Stimulated activated CD8-positive, alpha-beta memory T cell treated with anti-CD3 and anti-CD28 coated beads, Interleukin-15, amount 100 ng/mL, for 1 hour (primary cell): ENCODE measurements around the gene SNX27.
"Not testable (repeated sequence)": the region's sequence is repeated elsewhere in the genome, so short reads cannot be mapped to it uniquely, and the experiment has no call there.

Source experiments
- DNase-seq: peaks from one replicate; pipeline ENCODE4 v3.0.0-alpha.2; 2020; ENCODE audit warnings: low read depth

SNX27 gene

GRCh38 chr1:151611832-151612500 lies at the start of gene SNX27:
Gene SNX27 (plus strand): TSS chr1:151612050. CDS start chr1:151612202, 152 bp downstream.
- DNase-seq: peak; percentile 77

GRCh38 chr1:151562661-151563060 lies 49.2 kb upstream of the SNX27 start:
- no peak for DNase-seq

GRCh38 chr1:151563376-151563775 lies 48.5 kb upstream of the SNX27 start:
- no peak for DNase-seq

- DNase-seq: no peak
These were observed 46.2 kb upstream of the SNX27 start for GRCh38 chr1:151565502-151566189.

GRCh38 chr1:151568626-151569088 lies 43.2 kb upstream of the SNX27 start:
- DNase-seq: no peak

- no peak for DNase-seq
These were observed 41.0 kb upstream of the SNX27 start for GRCh38 chr1:151570819-151571218.

- DNase-seq: no peak
These were observed 37.0 kb upstream of the SNX27 start for GRCh38 chr1:151574575-151575529.

- DNase-seq: no peak
These were observed 34.7 kb upstream of the SNX27 start for GRCh38 chr1:151577173-151577572.

- no peak for DNase-seq
These were observed 32.9 kb upstream of the SNX27 start for GRCh38 chr1:151578941-151579340.

GRCh38 chr1:151579436-151580225 lies 32.2 kb upstream of the SNX27 start:
- no peak for DNase-seq

GRCh38 chr1:151581451-151581850 lies 30.4 kb upstream of the SNX27 start:
- DNase-seq: no peak

- DNase-seq: no peak
These were observed 29.9 kb upstream of the SNX27 start for GRCh38 chr1:151581921-151582320.

GRCh38 chr1:151583796-151584195 lies 28.1 kb upstream of the SNX27 start:
- no peak for DNase-seq

GRCh38 chr1:151584278-151584677 lies 27.6 kb upstream of the SNX27 start:
- no peak for DNase-seq

GRCh38 chr1:151584780-151585179 lies 27.1 kb upstream of the SNX27 start:
- DNase-seq: no peak

GRCh38 chr1:151585622-151586021 lies 26.2 kb upstream of the SNX27 start:
- no peak for DNase-seq

- DNase-seq: no peak
These were observed 20.9 kb upstream of the SNX27 start for GRCh38 chr1:151590961-151591360.

GRCh38 chr1:151593730-151594129 lies 18.1 kb upstream of the SNX27 start:
- DNase-seq: no peak

GRCh38 chr1:151594143-151594625 lies 17.7 kb upstream of the SNX27 start:
- DNase-seq: peak; percentile 77

- no peak for DNase-seq
These were observed 15.5 kb upstream of the SNX27 start for GRCh38 chr1:151596166-151596953.

- DNase-seq: not testable (repeated sequence)
These were observed 9.3 kb upstream of the SNX27 start for GRCh38 chr1:151602550-151602949.
